Right ventricle myocardium superior (tissue), 1 donor: ENCODE data around the gene SLC16A10. TPM values are rescaled to one million over a fixed set of nuclear protein-coding genes. Genes with fewer than 3 reads are reported as not detected.
"Not testable (repeated sequence)": the region's sequence is repeated elsewhere in the genome, so short reads cannot be mapped to it uniquely, and the experiment has no call there.

Source experiments
- ATAC-seq: fragments of 200-7000 bp; cut with Tn5 transposase; one replicate; pipeline ENCODE4 v1.9.1; 2020; ENCODE audit warnings: mild to moderate bottlenecking; ENCODE audit not compliant: poor library complexity
- DNase-seq: peaks from one replicate; pipeline ENCODE4 v3.0.0-alpha.2; 2020
- intact Hi-C: fragments of 100-400 bp; cut with DNase I; formaldehyde crosslinking; loops from one replicate; pipeline ENCODE4 v1.11.2; 2022
- total RNA-seq: library from RNA; stranded (reverse); fragmentation: NEBNext Ultra II Directional; extraction: Animal tissue kit (Norgen Biotek cat#: 25700); gene quantifications from one replicate; pipeline ENCODE4 v1.2.1, GENCODE V29; 2021
- donor health status: DM: no; HTN: yes; CAD: no; lungs with severe emphysema.

SLC16A10 gene
- total RNA-seq, 1 donor from 2014 or later, result 8.6 TPM

GRCh38 chr6:111173341-111173740, 86.0 kb downstream of the SLC16A10 start:
- intact Hi-C loops, result no loop called here
- ATAC-seq, result no peak
- no peak for DNase-seq

- DNase-seq (no peak), ATAC-seq (no peak)
- intact Hi-C loops, result no loop called here
Measured at GRCh38 chr6:111173946-111174345, 86.6 kb downstream of the SLC16A10 start.

GRCh38 chr6:111175109-111175508, 87.8 kb downstream of the SLC16A10 start:
- ATAC-seq (no peak), DNase-seq (no peak)
- intact Hi-C loops, result no loop called here

GRCh38 chr6:111176038-111176759, 88.9 kb downstream of the SLC16A10 start:
- no peak for DNase-seq
- intact Hi-C loops, result no loop called here
- ATAC-seq, result no peak

- DNase-seq (no peak), ATAC-seq (no peak)
- intact Hi-C loops, result no loop called here
Measured at GRCh38 chr6:111176760-111177099, 89.4 kb downstream of the SLC16A10 start.

GRCh38 chr6:111177131-111177530, 89.8 kb downstream of the SLC16A10 start:
- DNase-seq, result no peak
- ATAC-seq, result no peak
- intact Hi-C loops, result no loop called here

- DNase-seq (no peak), ATAC-seq (no peak)
- intact Hi-C loops, result no loop called here
Measured at GRCh38 chr6:111183702-111184517, 96.6 kb downstream of the SLC16A10 start.

GRCh38 chr6:111184827-111185532, 97.7 kb downstream of the SLC16A10 start:
- ATAC-seq (peak; percentile 76), DNase-seq (no peak)
- intact Hi-C loops, result no loop called here

- DNase-seq, result no peak
- no peak for ATAC-seq
- intact Hi-C loops, result no loop called here
Measured at GRCh38 chr6:111185954-111186353, 98.7 kb downstream of the SLC16A10 start.

GRCh38 chr6:111187874-111188273, 100.6 kb downstream of the SLC16A10 start:
- intact Hi-C loops, result no loop called here
- DNase-seq (no peak), ATAC-seq (no peak)

GRCh38 chr6:111189666-111190210, 102.4 kb downstream of the SLC16A10 start:
- intact Hi-C loops, DNase-seq, ATAC-seq: not testable (repeated sequence)

GRCh38 chr6:111190637-111191036, 103.3 kb downstream of the SLC16A10 start:
- intact Hi-C loops, result no loop called here
- ATAC-seq (no peak), DNase-seq (no peak)

GRCh38 chr6:111191136-111191535, 103.8 kb downstream of the SLC16A10 start:
- ATAC-seq, DNase-seq, intact Hi-C loops: not testable (repeated sequence)

- DNase-seq, result no peak
- intact Hi-C loops, result no loop called here
- no peak for ATAC-seq
Measured at GRCh38 chr6:111192911-111193555, 105.7 kb downstream of the SLC16A10 start.

- no peak for ATAC-seq
- intact Hi-C loops, result no loop called here
Measured at GRCh38 chr6:111195656-111196055, 108.4 kb downstream of the SLC16A10 start.

GRCh38 chr6:111198841-111199240, 111.5 kb downstream of the SLC16A10 start:
- intact Hi-C loops, result no loop called here
- DNase-seq, result no peak
- no peak for ATAC-seq

More at GRCh38 chr6:111195656-111196055, 108.4 kb downstream of the SLC16A10 start:
- no peak for DNase-seq

GRCh38 chr6:111199935-111200334, 112.6 kb downstream of the SLC16A10 start:
- intact Hi-C loops, result loop anchor here (10.0 kb wide), 2 partner anchors 95 to 145 kb away; no protein-coding TSS in a partner anchor
- no peak for DNase-seq
- no peak for ATAC-seq

GRCh38 chr6:111200350-111201243, 113.3 kb downstream of the SLC16A10 start:
- ATAC-seq (no peak), DNase-seq (no peak)
- intact Hi-C loops, result loop anchor here (10.0 kb wide), 2 partner anchors 96 to 146 kb away; no protein-coding TSS in a partner anchor
